HL-60 (cell line): ENCODE data around the gene DIS3L2.
"Not testable (repeated sequence)": the region's sequence is repeated elsewhere in the genome, so short reads cannot be mapped to it uniquely, and the experiment has no call there.

Source experiments
- DNase-seq, 2 experiments: peaks; one replicate each; pipeline ENCODE4 v3.0.0-alpha.2; 2010 to 2020; ENCODE audit warnings: low read depth in 1 of 2, low spot score in 1 of 2
- H3K27ac ChIP-seq: fragments of 250-450 bp; sonication (Bioruptor Pico); replicated peaks from 2 replicates; pipeline ENCODE4 v1.5.1; 2020; ENCODE audit warnings: mild to moderate bottlenecking, moderate library complexity
- H3K27me3 ChIP-seq: fragments of 250-450 bp; sonication (Bioruptor Pico); 2 replicates; pipeline ENCODE4 v1.5.1; 2021; ENCODE audit warnings: mild to moderate bottlenecking, moderate library complexity; ENCODE audit not compliant: insufficient read depth, poor library complexity, severe bottlenecking
- H3K4me3 ChIP-seq: replicated peaks from 2 replicates; pipeline ENCODE4 v1.5.1; 2011; ENCODE audit warnings: mild to moderate bottlenecking, control low read depth, low read length; ENCODE audit not compliant: insufficient read depth
- GABPA ChIP-seq: IDR thresholded peaks from 2 replicates; pipeline ENCODE4 v1.6.1; 2012; ENCODE audit warnings: low read depth
- POLR2AphosphoS5 ChIP-seq: IDR thresholded peaks from 2 replicates; pipeline ENCODE4 v1.6.1; 2012; ENCODE audit warnings: low read depth
- SPI1 ChIP-seq: IDR thresholded peaks from 2 replicates; pipeline ENCODE4 v1.6.1; 2012; ENCODE audit warnings: low read depth, mild to moderate bottlenecking, borderline replicate concordance
- TF ChIP-seq, protein P1 (sequence below): IDR thresholded peaks from 2 replicates; pipeline ENCODE4 v1.6.1; 2012; ENCODE audit warnings: low read depth; ENCODE audit not compliant: insufficient replicate concordance
- TF ChIP-seq, protein P2 (sequence below): IDR thresholded peaks from one replicate; pipeline ENCODE4 v1.5.1; 2011; ENCODE audit warnings: low read length, control low read depth, inconsistent platforms; ENCODE audit not compliant: insufficient read depth

The DIS3L2 gene

DNA sequence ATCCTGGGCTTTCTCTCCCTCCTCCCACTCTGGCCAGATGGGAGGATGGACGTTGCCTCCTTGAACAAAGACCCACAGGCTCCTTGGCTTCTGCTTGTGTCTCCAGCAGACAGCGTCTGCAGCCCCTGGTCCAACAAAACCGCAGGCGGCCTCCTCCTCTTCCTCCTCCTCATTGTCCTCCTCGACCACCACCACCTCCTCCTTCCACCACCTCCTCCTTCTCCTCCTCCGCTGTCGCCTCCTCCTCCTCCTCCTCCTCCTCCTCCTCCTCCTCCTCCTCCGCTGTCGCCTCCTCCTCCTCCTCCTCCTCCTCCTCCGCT lies 371.4 kb downstream of the DIS3L2 start:
- no peaks in the 10 kb centered on the region for H3K27me3 ChIP-seq
- DNase-seq, result no peak
- TF ChIP-seq, protein P1, sequence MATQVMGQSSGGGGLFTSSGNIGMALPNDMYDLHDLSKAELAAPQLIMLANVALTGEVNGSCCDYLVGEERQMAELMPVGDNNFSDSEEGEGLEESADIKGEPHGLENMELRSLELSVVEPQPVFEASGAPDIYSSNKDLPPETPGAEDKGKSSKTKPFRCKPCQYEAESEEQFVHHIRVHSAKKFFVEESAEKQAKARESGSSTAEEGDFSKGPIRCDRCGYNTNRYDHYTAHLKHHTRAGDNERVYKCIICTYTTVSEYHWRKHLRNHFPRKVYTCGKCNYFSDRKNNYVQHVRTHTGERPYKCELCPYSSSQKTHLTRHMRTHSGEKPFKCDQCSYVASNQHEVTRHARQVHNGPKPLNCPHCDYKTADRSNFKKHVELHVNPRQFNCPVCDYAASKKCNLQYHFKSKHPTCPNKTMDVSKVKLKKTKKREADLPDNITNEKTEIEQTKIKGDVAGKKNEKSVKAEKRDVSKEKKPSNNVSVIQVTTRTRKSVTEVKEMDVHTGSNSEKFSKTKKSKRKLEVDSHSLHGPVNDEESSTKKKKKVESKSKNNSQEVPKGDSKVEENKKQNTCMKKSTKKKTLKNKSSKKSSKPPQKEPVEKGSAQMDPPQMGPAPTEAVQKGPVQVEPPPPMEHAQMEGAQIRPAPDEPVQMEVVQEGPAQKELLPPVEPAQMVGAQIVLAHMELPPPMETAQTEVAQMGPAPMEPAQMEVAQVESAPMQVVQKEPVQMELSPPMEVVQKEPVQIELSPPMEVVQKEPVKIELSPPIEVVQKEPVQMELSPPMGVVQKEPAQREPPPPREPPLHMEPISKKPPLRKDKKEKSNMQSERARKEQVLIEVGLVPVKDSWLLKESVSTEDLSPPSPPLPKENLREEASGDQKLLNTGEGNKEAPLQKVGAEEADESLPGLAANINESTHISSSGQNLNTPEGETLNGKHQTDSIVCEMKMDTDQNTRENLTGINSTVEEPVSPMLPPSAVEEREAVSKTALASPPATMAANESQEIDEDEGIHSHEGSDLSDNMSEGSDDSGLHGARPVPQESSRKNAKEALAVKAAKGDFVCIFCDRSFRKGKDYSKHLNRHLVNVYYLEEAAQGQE, result no peak
- TF ChIP-seq POLR2AphosphoS5 (no peak), SPI1 (no peak), GABPA (no peak)
- TF ChIP-seq, protein P2, sequence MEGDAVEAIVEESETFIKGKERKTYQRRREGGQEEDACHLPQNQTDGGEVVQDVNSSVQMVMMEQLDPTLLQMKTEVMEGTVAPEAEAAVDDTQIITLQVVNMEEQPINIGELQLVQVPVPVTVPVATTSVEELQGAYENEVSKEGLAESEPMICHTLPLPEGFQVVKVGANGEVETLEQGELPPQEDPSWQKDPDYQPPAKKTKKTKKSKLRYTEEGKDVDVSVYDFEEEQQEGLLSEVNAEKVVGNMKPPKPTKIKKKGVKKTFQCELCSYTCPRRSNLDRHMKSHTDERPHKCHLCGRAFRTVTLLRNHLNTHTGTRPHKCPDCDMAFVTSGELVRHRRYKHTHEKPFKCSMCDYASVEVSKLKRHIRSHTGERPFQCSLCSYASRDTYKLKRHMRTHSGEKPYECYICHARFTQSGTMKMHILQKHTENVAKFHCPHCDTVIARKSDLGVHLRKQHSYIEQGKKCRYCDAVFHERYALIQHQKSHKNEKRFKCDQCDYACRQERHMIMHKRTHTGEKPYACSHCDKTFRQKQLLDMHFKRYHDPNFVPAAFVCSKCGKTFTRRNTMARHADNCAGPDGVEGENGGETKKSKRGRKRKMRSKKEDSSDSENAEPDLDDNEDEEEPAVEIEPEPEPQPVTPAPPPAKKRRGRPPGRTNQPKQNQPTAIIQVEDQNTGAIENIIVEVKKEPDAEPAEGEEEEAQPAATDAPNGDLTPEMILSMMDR, result no peak
- H3K27ac ChIP-seq, result no peak overlapping the region
- H3K4me3 ChIP-seq, result no peak overlapping the region

DNA sequence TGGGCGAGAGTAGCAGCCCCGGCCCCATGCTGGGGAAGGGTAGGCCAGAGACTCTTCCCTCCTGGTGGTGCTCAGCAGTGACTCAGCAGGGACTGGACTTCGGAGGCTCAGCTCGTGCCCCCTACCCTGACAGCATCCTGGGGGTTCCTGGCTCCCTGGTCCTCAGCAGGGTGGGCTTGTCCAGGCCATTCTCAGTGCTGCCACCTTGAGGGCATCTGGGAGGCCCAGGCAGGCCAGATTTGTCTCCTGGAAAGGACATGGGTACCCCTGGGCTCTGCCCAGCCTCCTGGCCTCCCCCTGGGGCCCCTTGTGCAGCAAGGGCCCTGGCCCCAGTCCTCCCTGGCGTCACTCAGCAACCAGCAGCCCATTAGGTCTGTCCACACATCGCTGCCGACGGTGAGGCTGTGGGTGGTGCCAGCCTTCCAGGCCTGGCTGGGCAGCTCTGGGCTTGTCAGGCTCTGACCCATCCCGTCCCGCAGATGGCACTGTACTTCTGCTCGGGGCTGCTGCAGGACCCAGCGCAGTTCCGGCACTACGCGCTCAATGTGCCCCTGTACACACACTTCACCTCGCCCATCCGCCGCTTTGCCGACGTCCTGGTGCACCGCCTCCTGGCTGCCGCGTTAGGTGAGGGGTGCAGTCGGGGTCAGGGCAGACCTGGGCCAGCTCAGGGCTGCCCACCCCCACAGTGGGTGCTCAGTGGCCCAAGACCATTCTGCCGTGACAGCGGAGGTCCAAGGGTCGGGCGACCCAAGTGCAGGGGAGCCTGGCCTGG lies 372.0 kb downstream of the DIS3L2 start:
- DNase-seq, result no peak
- TF ChIP-seq, protein P2, result peak; percentile 4
- TF ChIP-seq POLR2AphosphoS5, result no peak
- Histone ChIP-seq H3K27ac (no peak overlapping the region), H3K27me3 (no peaks in the 10 kb centered on the region), H3K4me3 (no peak overlapping the region)

DNA sequence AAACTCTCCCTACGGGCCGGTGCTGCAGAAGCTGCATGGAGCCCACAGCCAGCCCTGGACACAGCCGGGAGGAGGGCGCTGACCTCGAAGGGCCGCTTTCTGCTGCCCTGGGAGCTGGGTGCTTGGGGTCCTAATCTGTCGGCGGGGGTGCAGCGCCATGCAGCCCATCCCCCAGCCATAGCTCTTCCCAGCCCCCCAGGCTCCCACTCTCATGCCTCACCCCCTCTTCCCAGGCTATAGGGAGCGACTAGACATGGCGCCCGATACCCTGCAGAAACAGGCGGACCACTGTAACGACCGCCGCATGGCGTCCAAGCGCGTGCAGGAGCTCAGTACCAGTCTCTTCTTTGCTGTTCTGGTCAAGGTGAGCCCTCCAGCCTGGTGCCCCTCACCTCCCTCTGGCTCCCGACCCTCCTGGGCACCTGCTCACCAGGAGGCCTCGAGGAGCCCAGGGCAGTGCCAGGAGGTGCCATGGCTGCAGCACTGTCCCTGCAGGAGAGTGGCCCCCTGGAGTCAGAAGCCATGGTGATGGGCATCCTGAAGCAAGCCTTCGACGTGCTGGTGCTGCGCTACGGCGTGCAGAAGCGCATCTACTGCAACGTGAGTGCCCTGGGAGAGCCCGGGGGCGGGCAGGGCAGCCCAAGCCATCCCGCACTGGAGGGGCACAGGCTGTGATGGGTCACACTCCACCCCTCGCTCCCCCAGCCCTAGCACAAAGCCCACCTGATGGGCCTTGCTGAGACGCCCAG lies 372.8 kb downstream of the DIS3L2 start:
- H3K27ac ChIP-seq, DNase-seq, H3K27me3 ChIP-seq: not testable (repeated sequence)

DNA sequence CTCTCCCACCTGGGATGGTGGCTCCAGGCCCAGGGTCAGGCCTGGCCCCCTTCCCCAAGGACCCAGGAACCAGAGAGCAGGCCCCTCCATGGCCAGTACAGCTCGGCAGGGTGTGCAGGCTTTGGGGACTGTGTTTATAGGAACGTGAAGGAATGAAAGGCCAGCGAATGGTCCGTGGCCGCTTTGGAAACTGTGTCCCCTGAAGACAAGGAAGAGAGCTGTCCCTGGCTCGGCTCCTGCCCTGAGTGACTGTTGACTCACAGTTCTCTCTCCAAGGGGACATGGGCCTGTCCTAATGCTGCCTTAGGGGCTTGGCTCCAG lies 373.3 kb downstream of the DIS3L2 start:
- H3K27ac ChIP-seq, H3K4me3 ChIP-seq, H3K27me3 ChIP-seq, DNase-seq: not testable (repeated sequence)

More for the DNA sequence above, 372.8 kb downstream of the DIS3L2 start:
- H3K4me3 ChIP-seq, result not testable (repeated sequence)

DNA sequence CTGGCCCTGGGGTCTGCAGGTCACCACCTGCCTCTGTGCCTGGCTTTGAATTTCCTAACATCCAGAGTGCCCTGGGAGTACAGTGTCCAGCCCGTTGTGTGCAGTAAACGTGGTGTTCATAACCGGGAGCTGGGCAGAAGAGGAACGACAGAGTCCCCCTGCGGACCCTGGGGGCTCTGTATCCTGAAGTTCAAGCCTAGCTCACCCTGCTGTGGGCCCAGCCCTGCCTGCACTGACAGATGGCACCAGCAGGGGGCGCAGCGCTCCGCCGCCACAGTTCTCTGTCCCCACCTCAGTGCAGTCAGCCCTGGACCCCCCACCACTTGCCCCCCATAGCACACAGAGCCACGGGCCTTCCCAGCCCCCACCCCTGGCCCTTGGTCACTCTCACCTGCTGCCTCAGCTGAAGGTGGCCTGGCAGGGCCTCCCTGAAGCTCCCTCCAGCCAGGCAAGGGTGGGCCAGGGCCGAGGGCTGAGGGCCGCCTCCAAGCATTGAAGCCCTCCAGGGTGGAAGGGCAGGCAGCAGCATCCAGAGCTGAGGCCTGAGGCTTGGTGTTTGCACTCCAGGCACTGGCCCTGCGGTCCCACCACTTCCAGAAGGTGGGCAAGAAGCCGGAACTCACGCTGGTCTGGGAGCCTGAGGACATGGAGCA lies 373.8 kb downstream of the DIS3L2 start:
- H3K4me3 ChIP-seq, H3K27ac ChIP-seq, DNase-seq, H3K27me3 ChIP-seq: not testable (repeated sequence)

DNA sequence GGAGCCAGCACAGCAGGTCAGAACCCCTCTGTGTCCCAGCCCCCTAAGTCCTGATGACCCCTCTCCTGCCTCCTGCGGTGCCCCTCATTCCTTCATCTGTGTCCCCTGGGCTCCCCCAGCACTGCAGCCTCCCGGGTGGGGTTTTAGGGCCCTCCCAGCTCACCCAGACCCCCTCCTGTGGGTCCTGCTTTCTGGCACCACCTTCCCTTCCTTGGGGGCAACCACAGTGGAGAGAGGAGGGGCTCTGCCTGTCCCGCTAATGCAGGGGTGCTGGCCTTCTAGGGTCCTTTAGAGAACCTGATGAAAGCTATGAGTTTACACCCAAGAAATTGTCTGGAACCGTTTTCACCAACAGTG lies 374.3 kb downstream of the DIS3L2 start:
- Histone ChIP-seq H3K27ac (no peak overlapping the region), H3K4me3 (no peak overlapping the region), H3K27me3 (no peaks in the 10 kb centered on the region)
- no peak for DNase-seq
- no peak for TF ChIP-seq SPI1
- TF ChIP-seq POLR2AphosphoS5, result no peak
- TF ChIP-seq, protein P2, result no peak
- TF ChIP-seq, protein P1, result no peak
- no peak for TF ChIP-seq GABPA
